Astrocyte (in vitro differentiated cells and primary cell): ENCODE results near the gene B3GALNT2. TPM values are rescaled to one million over a fixed set of nuclear protein-coding genes. Genes with fewer than 3 reads are reported as not detected.

Experiments
- DNase-seq: peaks from one replicate; pipeline ENCODE4 v3.0.0-alpha.2; 2010; ENCODE audit warnings: low read depth
- FAIRE-seq: peaks from 2 replicates; lab custom pipeline; 2011; peaks lifted over from hg19 to GRCh38; lab: Jason Lieb, UNC
- H2AFZ ChIP-seq: 2 replicates; pipeline ENCODE4 v1.6.0; 2012; ENCODE audit warnings: low read depth, low read length, inconsistent platforms
- H3K27ac ChIP-seq: 2 replicates; pipeline ENCODE4 v1.5.1; 2011; ENCODE audit warnings: low read depth, low read length, inconsistent platforms
- H3K27me3 ChIP-seq: 2 replicates; pipeline ENCODE4 v1.6.0; 2011; ENCODE audit warnings: low read length, inconsistent platforms; ENCODE audit not compliant: insufficient read depth
- H3K36me3 ChIP-seq: 2 replicates; pipeline ENCODE4 v1.5.1; 2011; ENCODE audit warnings: low read length, inconsistent platforms; ENCODE audit not compliant: insufficient read depth
- H3K4me1 ChIP-seq: 2 replicates; pipeline ENCODE4 v1.5.1; 2011; ENCODE audit warnings: low read length, inconsistent platforms; ENCODE audit not compliant: insufficient read depth
- H3K4me2 ChIP-seq: 2 replicates; pipeline ENCODE4 v1.6.0; 2012; ENCODE audit warnings: low read length, inconsistent platforms
- H3K4me3 ChIP-seq: 2 replicates; pipeline ENCODE4 v1.5.1; 2011; ENCODE audit warnings: low read depth, mild to moderate bottlenecking, low read length, inconsistent platforms; ENCODE audit not compliant: insufficient read depth
- H3K79me2 ChIP-seq: 2 replicates; pipeline ENCODE4 v1.6.0; 2012; ENCODE audit warnings: mild to moderate bottlenecking, low read length, inconsistent platforms; ENCODE audit not compliant: insufficient read depth
- H3K9ac ChIP-seq: 2 replicates; pipeline ENCODE4 v1.6.0; 2012; ENCODE audit warnings: mild to moderate bottlenecking, low read length, inconsistent platforms
- H3K9me3 ChIP-seq: 2 replicates; pipeline ENCODE4 v1.5.1; 2012; ENCODE audit warnings: low read depth, mild to moderate bottlenecking, low read length, inconsistent platforms; ENCODE audit not compliant: insufficient read depth
- H4K20me1 ChIP-seq: 2 replicates; pipeline ENCODE4 v1.6.0; 2012; ENCODE audit warnings: low read length, inconsistent platforms; ENCODE audit not compliant: insufficient read depth
- H3K27ac Mint-ChIP-seq: one replicate; pipeline ENCODE4 v1.8.0; 2021; ENCODE audit warnings: mild to moderate bottlenecking, mixed read lengths; ENCODE audit not compliant: unreplicated experiment
- H3K27me3 Mint-ChIP-seq: one replicate; pipeline ENCODE4 v1.8.0; 2021; ENCODE audit warnings: low read depth, mixed read lengths; ENCODE audit not compliant: unreplicated experiment
- H3K36me3 Mint-ChIP-seq: one replicate; pipeline ENCODE4 v1.8.0; 2021; ENCODE audit warnings: low read depth, mixed read lengths; ENCODE audit not compliant: unreplicated experiment
- H3K4me1 Mint-ChIP-seq: one replicate; pipeline ENCODE4 v1.8.0; 2021; ENCODE audit warnings: low read depth, mixed read lengths; ENCODE audit not compliant: unreplicated experiment
- H3K4me3 Mint-ChIP-seq: one replicate; pipeline ENCODE4 v1.8.0; 2021; ENCODE audit warnings: mild to moderate bottlenecking, moderate library complexity, mixed read lengths; ENCODE audit not compliant: unreplicated experiment
- H3K9me3 Mint-ChIP-seq: one replicate; pipeline ENCODE4 v1.8.0; 2021; ENCODE audit warnings: mild to moderate bottlenecking, mixed read lengths; ENCODE audit not compliant: unreplicated experiment
- CTCF ChIP-seq: IDR thresholded peaks from 2 replicates; pipeline ENCODE4 v1.5.1; 2011; ENCODE audit warnings: low read depth, mild to moderate bottlenecking, inconsistent platforms, low read length, moderate library complexity; ENCODE audit not compliant: insufficient read depth
- EZH2 ChIP-seq: IDR thresholded peaks from 2 replicates; pipeline ENCODE4 v1.6.1; 2012; ENCODE audit warnings: mild to moderate bottlenecking, low read length, inconsistent platforms; ENCODE audit not compliant: insufficient read depth
- total RNA-seq: library from RNA; stranded (reverse); gene quantifications from 2 replicates; pipeline ENCODE4 v1.2.1, GENCODE V29; 2021

Gene B3GALNT2
- total RNA-seq, 1 donor from 2014 or later, result 40.5 TPM

GRCh38 chr1:235532360-235532759 lies 28.1 kb upstream of the B3GALNT2 start:
- H3K27me3 Mint-ChIP-seq, result no peaks in the 10 kb centered on the region
- TF ChIP-seq EZH2 (no peak), CTCF (no peak)
- no peaks in the 10 kb centered on the region for H3K79me2 ChIP-seq
- H4K20me1 ChIP-seq, result no peaks in the 10 kb centered on the region
- no peak overlapping the region for H2AFZ ChIP-seq
- H3K27me3 ChIP-seq, result no peaks in the 10 kb centered on the region
- DNase-seq, result peak; percentile 38
- H3K4me1 Mint-ChIP-seq, result peaks cover 3% of the 10 kb centered on the region
- H3K36me3 ChIP-seq, result no peaks in the 10 kb centered on the region
- H3K4me1 ChIP-seq, result peaks cover 8% of the 10 kb centered on the region
- H3K9ac ChIP-seq, result no peak overlapping the region
- H3K4me3 ChIP-seq, result no peak overlapping the region
- H3K27ac Mint-ChIP-seq, result no peak overlapping the region
- FAIRE-seq, result peak; percentile 39
- peak overlapping the region; percentile 17 for H3K4me2 ChIP-seq
- H3K9me3 Mint-ChIP-seq, result peaks cover 2% of the 10 kb centered on the region
- peaks cover 2% of the 10 kb centered on the region for H3K36me3 Mint-ChIP-seq
- H3K4me3 Mint-ChIP-seq, result no peak overlapping the region
- H3K27ac ChIP-seq, result no peak overlapping the region
- H3K9me3 ChIP-seq, result no peaks in the 10 kb centered on the region

- H3K4me1 Mint-ChIP-seq, result peaks cover under 1% of the 10 kb centered on the region
- Histone ChIP-seq H3K4me3 (no peak overlapping the region), H3K36me3 (no peaks in the 10 kb centered on the region), H2AFZ (peak overlapping the region; percentile 17), H3K79me2 (no peaks in the 10 kb centered on the region), H3K27me3 (no peaks in the 10 kb centered on the region), H3K4me1 (peaks cover under 1% of the 10 kb centered on the region), H4K20me1 (no peaks in the 10 kb centered on the region), H3K9me3 (no peaks in the 10 kb centered on the region), H3K9ac (no peak overlapping the region), H3K27ac (no peak overlapping the region), H3K4me2 (no peak overlapping the region)
- H3K27ac Mint-ChIP-seq, result no peak overlapping the region
- H3K9me3 Mint-ChIP-seq, result peaks cover 2% of the 10 kb centered on the region
- no peak overlapping the region for H3K4me3 Mint-ChIP-seq
- TF ChIP-seq EZH2 (no peak), CTCF (no peak)
- H3K27me3 Mint-ChIP-seq, result no peaks in the 10 kb centered on the region
- DNase-seq (no peak), FAIRE-seq (no peak)
- peaks cover 2% of the 10 kb centered on the region for H3K36me3 Mint-ChIP-seq
Measured at GRCh38 chr1:235527196-235527814, 23.1 kb upstream of the B3GALNT2 start.

GRCh38 chr1:235525314-235525713 lies 21.1 kb upstream of the B3GALNT2 start:
- no peak overlapping the region for H3K27ac Mint-ChIP-seq
- H3K9me3 Mint-ChIP-seq, result no peaks in the 10 kb centered on the region
- no peak overlapping the region for H3K9ac ChIP-seq
- H3K27me3 Mint-ChIP-seq, result no peaks in the 10 kb centered on the region
- no peaks in the 10 kb centered on the region for H3K79me2 ChIP-seq
- H3K4me1 Mint-ChIP-seq, result no peaks in the 10 kb centered on the region
- no peak overlapping the region for H3K27ac ChIP-seq
- no peaks in the 10 kb centered on the region for H3K4me1 ChIP-seq
- DNase-seq, result peak; percentile 28
- H3K9me3 ChIP-seq, result no peaks in the 10 kb centered on the region
- H3K4me3 Mint-ChIP-seq, result no peak overlapping the region
- H3K4me3 ChIP-seq, result no peak overlapping the region
- no peaks in the 10 kb centered on the region for H3K36me3 Mint-ChIP-seq
- TF ChIP-seq EZH2, result no peak
- TF ChIP-seq CTCF, result no peak
- H3K36me3 ChIP-seq, result no peaks in the 10 kb centered on the region
- no peak overlapping the region for H3K4me2 ChIP-seq
- no peaks in the 10 kb centered on the region for H4K20me1 ChIP-seq
- H3K27me3 ChIP-seq, result no peaks in the 10 kb centered on the region
- H2AFZ ChIP-seq, result no peak overlapping the region
- FAIRE-seq, result no peak
